NCI-H1694 (cell line): ENCODE measurements around the gene LPAR6.

Experiments used
- DNase-seq: peaks from one replicate; lab custom pipeline; 2025; lab: John Stamatoyannopoulos, UW

The LPAR6 gene

DNA sequence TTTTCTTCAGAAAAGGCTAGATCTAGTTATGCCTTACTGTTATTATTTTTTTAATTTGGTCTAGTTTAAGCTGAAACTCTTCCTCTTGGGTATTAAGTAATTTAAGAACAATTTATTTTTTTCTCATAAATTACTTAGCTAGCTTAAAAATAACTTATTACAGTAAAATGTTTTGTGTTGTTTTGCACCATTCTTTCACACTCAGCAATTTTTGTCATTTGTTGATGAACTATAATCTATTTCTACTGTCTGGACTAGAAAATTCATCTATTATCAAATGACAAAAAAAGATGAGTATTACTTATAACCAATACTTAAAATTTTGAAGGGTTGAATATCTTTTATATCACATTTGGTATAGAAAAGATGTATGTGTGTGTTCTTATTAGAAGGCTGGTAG, 1.6 kb upstream of the LPAR6 start:
- no peak for DNase-seq

DNA sequence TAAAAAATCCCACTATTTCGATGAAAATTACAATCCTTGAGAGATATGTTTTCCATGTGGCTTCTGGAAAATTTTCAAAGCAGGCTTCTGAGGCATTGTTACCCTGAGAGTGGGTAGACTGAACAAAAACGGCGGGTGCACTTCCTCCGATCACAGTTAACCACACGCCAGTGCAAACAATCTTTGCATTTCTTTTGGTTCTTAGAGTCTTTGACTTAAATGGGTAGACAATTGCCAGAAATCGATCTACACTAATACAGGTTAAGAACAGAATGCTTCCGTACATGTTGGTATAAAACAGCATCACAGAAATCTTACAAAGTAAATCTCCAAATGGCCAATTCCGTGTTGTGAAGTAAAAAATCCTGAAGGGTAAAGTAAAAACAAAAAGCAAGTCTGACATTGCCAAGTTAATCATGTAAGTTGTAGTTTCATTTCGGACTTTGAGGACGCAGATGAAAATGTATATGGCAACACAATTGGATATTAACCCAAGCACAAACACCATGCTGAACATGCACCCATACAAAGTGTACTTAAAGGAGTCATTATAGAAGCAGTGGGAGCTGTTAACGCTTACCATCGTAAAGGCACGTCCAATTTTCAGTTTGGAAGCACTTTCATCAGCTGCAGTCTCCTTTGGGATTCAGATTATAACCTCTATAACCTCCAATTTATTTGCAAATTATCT, 927 bp downstream of the LPAR6 start:
- no peak for DNase-seq

DNA sequence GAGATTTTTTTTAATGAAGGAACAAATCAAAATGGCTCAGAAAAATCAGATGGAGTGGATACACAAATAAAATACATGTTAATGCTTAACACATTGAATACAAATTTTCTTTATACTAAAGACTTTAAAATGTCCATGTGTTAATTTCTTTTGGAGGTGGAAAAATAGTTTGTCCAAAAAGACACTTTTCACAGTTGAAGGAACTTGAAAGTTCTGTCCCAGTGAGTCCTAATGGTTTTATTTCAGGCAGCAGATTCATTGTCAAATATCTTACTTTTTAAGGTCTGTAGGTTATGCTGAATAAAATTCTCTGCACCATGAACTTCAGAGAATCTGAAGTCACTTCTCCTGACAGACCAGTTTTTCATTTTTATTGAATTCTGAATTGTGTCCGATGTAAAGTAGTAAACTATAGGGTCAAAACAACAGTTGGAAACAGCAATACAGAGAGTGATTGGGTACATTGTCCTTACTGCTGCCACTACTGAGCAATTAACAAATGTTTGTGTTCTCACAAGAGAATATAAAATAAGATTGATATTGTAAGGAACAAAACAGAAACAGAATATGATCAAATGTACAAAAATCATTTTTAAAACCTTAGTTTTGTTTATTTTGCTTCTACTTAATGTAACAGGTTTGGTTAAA, 1.6 kb downstream of the LPAR6 start:
- DNase-seq = no peak

DNA sequence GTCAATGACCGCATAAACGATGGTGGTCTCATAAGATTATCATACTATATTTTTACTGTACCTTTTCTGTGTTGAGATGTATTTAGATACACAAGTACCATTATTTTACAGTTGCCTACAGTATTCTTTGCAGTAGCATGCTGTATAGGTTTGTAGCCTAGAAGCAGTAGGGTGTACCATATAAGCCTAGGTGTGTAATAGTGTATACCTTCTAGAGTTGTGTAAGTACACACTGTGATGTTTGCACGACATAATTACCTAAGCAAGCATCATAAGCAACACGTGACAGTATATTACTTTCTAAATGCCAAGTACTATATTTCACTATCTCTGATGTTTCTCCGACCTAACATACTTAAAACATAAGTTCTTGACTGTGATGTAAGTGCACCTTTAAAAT, 2.7 kb downstream of the LPAR6 start:
- DNase-seq = no peak

DNA sequence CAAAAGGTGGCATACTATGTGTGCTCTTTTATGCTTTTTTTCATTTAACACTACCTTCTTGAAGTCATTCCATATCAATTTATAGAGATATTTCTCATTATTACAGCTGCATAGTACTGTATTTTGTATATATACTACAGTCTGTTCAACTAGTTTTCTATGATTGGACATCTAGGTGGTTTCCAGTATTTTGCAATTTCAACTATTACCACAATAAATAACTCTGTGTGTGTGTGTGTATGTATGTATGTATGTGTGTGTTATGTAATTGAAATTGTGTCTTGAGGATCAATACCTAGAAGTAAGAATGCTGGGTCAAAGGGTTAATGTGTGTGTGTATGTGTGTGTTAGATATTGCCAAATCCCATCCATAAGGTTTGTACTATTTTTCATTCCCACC, 7.0 kb downstream of the LPAR6 start:
- DNase-seq = no peak

DNA sequence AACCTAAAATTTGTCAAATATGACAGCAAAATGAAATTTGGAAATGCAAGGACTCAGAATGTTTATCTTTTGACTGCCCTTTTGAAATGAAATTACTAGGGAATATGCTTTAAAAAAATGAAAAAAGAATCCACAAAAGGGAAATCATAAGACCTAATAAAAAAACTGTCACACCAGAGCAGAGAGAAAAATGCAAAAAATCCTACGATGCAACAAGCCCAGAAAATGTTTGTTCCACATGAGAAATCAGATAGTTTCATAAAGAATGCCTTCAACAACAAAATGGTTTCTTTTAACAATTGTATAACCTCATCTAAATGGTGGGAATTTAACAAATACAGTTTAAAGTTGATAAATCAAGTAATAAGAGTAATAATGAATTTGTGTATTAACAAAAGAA, 8.0 kb downstream of the LPAR6 start:
- DNase-seq = no peak

DNA sequence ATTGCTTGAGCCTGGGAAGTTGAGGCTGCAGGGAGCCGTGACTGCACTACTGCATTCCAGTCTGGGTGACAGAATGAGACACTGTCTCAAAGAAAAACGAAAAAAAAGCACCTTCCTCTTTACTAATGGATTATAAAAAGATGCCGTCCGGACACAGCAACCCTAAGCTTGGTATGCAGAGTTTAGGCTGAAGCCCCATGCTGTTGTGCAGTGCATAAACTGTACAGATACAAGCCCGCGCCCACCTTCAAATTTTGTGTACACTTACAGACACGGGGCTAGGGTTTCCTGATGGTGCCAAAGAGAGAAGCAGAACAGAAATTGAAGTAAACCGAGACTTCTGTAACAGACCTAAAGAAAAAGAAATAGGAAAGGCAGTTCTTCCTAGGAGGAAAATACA, 9.0 kb downstream of the LPAR6 start:
- no peak for DNase-seq

DNA sequence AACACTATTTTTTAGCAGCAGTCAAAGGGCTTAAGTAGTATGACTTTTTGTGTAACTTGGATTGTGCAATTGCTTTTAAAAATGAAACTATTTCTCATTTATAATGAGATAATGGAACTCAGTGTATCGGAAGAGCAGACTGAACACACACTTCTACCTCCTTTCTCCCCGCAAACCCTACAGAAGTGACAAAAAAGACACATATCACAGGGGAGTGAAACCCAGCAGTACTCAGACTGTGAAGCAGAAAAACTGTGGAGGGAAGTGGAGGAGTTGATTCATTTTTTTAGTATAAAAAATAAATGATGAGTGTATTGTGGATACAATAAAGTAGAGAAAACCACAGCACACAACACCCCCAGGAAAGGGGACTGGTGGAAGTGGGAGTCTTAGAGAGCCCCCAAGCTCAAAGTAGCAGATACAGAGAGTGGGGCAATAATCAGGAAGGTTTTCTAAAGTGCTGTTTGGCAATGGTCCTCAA, 9.7 kb downstream of the LPAR6 start:
- no peak for DNase-seq

DNA sequence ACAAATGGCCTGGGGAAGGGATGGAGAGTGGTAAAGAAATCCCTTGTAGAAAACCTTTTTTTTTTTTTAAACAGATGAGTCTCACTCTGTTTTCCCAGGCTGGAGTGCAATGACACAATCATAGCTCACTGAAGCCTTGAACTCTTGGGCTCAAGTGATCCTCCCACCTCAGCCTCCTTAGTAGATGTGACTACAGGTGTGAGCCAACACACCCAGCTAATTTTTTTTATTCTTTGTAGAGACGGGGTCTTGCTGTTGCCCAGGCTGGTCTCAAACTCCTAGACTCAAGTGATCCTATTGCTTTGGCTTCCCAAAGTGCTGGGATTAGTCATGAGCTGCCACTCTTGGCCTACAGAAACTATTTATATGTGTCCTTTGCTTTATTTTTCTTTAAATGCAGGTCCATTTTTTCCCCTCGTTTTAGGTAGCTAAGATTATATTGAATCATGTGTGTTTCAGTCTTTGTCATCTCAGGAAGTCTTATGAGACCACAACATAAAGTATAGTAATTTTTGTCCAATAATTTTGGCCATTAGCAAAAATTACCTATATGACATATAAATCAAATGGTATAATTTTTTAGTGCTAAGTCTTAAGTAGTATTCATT, 10.5 kb downstream of the LPAR6 start:
- DNase-seq = no peak

DNA sequence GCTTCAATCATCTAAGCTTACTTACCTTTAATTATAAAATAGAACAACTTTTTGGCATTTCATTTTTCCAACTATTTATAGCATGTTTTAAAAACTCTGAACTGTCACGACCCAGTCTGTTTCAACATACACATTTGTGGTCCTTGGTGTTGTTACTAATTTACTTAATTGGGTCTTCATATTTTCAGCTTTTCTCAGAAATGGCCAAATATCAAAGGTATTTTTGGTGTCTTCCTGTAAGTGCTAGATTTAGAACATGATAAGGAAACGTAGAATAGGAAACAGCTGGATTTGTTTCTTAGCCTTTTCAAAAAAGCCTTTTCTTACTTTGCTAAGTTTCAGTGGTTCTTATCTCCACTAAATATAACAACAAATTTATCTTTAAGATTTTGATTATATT, 11.4 kb downstream of the LPAR6 start:
- no peak for DNase-seq

DNA sequence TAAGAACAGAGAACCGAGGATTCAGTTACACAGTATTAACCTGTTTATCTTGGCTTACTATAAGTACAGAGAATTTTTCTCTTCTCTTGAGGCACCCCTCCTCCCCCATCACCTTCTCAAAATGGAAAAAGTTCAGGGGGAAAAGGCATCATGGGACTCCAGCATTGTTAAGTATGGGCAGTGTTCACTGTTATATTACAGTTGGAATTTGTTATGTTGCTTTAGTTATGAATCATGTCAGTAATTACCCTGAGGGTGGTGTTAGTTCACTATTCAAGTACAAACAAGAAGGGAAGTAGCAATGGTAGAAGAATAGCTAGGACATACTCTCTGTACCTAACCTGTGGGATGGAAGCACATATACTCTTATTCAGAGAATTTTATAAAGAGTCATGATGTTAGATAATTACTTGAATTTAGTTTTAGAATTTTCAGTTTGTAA, 12.0 kb downstream of the LPAR6 start:
- DNase-seq = no peak

DNA sequence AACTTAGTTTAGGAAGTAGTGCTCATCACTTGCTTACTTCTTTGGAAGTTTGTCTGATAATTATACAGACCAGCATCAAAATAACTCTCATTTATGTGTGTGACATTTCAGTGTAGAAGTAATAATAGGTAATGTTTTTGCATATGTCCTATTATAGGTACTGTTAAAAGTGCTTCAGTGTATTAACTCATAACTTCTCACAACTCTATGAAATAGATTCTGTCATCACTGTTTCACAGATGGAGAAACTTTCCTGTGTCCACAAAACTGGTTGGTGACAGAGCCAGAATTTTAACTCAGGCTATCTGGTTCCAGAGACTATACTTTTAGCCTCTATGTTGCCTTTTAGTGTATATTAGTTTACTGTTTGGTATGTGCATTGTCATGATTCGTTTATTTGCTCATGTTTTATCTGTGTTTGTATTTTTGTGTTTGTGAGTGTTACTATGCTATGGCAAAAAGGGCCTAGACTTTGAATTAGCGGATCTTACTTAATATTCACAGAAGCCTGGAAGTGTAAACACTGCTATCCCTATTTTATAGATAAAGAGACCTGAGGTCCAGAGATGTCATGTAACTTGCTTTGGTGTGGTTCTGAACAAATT, 12.7 kb downstream of the LPAR6 start:
- no peak for DNase-seq

DNA sequence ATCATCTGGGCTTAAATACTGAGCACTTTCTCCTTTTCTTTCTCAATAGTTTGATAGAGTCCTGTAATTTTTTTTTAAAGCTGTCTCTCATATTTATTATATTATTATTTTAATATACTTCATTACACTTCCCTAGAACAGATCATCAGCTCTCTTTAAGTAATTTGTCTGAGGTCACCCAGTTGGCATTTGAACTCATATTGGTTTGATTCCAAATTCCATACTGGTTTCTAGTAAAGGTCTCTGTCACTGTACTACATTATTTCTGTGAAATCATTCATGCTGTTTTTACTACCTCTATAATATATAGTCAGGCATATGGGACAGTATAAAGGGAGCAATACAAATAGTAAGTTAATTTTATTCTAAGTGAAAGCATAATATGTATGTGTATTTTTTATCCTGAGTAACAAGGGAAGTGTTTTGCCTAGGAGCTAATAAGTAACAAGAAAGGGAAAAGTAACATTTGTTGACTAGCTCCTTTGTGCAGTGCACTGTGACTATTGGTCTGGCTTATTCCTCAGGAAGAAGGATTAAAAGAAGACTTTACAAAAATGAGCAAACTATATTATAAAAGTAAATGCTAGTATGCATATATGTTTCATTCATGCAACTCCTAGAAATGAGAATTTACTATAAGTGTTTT, 14.3 kb downstream of the LPAR6 start:
- DNase-seq = no peak

DNA sequence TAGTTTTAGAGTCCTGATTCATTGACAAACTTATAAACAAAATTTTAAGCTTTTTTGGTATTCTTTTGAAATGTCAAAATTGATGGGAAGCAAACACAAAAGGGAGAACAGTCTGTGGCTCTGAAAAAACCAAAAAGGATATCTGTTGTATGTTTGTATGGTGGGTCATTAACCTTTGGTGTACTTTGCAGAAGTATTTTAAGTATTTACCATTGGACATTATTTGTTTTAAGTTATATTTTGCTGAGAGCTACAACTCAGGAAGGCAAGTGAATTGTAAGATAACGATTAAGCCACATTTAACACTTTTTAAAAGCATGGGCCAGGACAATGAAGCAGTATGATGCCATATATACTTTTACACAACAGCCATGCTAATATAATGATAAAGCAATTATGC, 15.2 kb downstream of the LPAR6 start:
- DNase-seq = no peak

DNA sequence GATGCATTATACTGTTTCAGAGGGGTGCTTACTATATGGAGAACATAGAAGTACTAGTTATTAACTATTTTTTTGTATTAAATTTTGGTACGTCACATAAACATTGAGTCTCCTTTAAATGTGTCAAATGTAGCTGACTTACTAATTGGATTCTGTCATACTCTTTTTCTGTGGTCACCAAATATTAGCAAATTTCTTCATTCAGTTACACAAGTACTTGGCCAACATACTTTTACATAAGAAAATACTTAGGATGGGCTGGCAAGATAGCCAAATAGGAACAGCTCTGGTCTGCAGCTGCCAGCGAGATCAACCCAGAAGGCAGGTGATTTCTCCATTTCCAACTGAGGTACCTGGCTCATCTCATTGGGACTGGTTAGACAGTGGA, 19.2 kb downstream of the LPAR6 start:
- no peak for DNase-seq

DNA sequence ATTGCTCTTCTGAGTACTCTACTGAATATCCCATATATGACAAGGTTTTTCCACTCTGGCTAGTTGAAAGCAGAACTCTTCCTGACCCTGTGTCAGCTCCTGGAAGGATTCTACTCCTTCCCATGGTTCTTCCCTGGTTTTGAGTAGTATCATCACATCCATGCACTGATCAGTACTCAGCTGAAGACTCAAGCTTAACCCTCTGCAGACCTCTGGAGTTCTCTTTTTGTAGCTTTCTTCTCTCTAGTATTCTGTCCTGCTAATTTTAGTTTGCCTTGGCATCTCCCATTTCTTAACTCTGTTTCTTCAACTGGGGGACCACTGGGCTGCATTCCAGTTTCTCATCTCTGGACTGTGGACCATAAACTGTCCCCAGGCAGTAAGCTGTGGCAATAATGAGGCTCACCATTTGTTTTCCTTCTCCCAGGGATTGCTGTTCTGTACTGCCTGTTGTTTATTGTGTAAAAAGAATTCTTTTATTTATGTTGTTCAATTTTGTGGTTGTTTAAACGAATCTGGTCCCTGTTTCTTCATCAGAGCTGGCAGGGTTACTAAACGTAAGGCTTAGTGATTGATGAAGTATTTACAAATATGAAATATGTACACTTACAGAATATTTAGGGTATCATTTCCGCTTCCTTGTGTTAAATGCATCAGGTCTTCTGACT, 19.7 kb downstream of the LPAR6 start:
- DNase-seq = no peak

DNA sequence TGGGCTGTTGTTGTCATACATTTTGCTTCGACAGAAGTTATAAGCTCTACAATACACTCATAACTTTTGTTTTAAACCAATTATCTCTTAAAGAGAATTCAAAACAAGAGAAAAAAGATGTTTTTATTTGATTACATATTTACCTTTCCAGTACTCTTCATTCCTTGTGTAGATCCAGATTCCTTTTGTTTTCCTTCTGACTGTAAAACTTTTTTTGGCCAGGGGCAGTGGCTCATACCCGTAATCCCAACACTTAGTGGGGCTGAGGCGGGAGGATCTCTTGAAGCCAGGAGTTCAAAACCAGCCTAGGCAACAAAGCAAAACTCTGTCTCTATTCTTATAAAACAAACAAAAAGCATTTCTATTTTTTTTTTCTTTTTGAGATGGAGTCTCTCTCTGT, 21.7 kb downstream of the LPAR6 start:
- no peak for DNase-seq

DNA sequence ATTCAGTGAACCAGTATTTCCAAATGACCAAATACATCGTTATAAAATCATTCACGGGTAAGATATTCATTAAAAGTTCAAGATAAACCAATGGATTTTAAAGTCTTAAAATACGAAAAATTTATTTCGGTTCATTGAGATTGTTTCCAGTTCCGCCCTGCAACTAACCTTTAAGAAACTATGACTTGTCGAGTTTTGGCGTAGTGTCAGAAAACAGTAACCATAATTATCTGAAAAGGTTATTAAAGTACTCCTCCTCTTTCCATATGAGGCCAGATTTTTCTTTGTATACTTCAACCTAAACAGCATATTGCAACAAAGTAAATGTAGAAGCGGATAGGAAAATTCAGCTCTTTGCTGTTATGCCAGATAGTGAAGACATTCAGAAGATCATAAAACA, 26.1 kb downstream of the LPAR6 start:
- no peak for DNase-seq

DNA sequence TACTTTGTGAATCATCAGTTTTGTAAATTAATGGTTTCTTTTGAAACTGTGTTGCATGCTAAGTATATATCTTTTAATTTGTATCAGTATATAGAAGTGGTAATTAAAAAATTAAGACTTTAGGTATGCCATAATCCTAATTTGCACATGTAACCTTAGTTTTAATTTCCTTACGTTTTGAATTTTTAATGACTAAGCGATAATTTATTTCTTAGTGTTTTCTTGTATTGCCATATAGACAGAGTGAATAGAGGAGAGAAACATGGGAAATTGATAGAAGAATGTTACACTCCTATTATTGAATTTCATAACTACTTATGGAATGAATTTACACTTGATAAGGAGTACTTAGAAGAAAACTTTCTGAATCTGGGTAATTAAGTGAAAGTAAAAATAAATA, 29.5 kb downstream of the LPAR6 start:
- DNase-seq = no peak

DNA sequence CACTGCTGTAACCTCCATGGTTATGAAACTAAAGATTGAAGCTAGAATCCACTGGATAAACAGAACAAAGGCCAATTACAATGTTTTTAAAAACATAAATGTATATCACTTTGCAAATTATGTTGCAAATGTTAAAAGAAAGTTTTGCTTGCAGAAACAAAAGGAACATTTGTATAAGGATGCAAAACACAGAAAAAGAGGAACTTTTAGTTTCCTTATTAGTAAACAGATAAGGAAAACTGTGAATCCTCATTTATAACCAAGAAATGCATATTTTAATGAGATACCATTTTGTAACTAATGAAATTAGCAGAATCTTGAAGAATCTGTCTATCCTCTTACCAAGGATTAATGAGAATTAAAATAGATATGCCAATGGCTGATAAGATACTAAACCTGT, 32.3 kb downstream of the LPAR6 start:
- no peak for DNase-seq

DNA sequence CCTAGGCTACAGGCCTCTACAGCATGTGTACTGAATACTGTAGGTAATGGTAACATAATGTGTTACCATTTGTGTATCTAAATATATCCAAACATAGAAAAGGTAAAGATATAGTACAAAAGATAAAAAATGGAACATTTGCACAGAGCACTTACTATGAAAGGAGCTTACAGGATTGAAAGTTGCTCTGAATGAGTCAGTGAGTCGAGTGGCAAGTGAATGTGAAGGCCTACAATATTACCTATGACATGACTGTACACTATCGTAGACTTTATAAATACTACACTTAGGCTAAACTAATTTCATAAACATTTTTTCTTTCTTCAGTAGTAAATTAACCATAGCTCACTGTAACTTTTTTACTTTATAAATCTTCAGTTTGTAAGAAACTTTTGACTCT, 35.1 kb downstream of the LPAR6 start:
- no peak for DNase-seq

DNA sequence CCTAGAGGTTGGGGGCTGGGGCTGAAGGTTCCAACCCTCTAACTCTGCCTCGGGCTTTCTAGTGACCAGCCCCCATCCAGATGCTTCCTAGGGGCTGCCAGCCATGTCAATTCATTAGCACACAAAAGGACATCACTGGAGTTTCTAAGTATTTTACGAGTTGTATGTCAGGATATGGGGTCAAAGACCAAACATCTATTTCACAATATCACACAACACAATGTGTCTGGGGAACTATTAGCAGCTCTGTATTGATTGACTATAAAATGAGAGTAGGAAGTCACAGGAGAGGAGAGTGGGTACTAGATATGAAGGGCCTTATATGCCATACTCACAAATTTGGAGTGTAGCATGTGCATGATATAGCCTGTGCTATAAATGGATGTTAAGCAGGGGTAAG, 42.1 kb downstream of the LPAR6 start:
- no peak for DNase-seq
